K562 (cell line): ENCODE data around the gene EGR2. TPM values are rescaled to one million over a fixed set of nuclear protein-coding genes. Genes with fewer than 3 reads are reported as not detected.

Experiments used
- ATAC-seq: fragments of 200-7000 bp; cut with Tn5 transposase; 3 replicates; pipeline ENCODE4 v1.9.1; 2020; ENCODE audit warnings: moderate library complexity
- BruUV-seq: library from RNA; stranded (reverse); fragments of 400-500 nt; replicated peaks from 2 replicates; lab custom pipeline; 2021; lab: Mats Ljungman, UMichigan
- CTCF ChIA-PET: fragments of 300-600 bp; formaldehyde crosslinking; extraction: SDS; loops from one replicate; lab custom pipeline; 2021; ENCODE audit warnings: low intra/inter-chr PET ratio; lab: Yijun Ruan, JAX
- POLR2A ChIA-PET: fragments of 300-600, 350-650 bp; sonication (Branson Sonifier 250); formaldehyde crosslinking; extraction: SDS; loops from one replicate; lab custom pipeline; 2021; ENCODE audit warnings: antibody characterized with exemption, inconsistent platforms; lab: Yijun Ruan, JAX
- DNase-seq, 4 experiments: peaks; one replicate each; pipeline versions ENCODE4 v3.0.0 to v3.0.0-alpha.2; 2011 to 2018; ENCODE audit warnings: low spot score in 3 of 4, mixed read lengths in 3 of 4; ENCODE audit errors: extremely low read depth in 1 of 4
- FAIRE-seq: peaks from 2 replicates; lab custom pipeline; 2011; peaks lifted over from hg19 to GRCh38; lab: Jason Lieb, UNC
- H2AFZ ChIP-seq: 2 replicates; pipeline ENCODE4 v1.6.0; 2011; ENCODE audit warnings: low read depth, low read length, control low read depth, inconsistent platforms
- H3K27ac ChIP-seq: fragments of 200-600 bp; 3 replicates; pipeline ENCODE4 v1.8.0; 2011; ENCODE audit warnings: low read depth, mild to moderate bottlenecking, control low read depth, inconsistent platforms, low read length, moderate library complexity, mixed read lengths; ENCODE audit errors: extremely low read depth
- H3K27me3 ChIP-seq, 2 experiments: fragments of 300-600 bp in 1 of 2; 2 replicates in 1 of 2; 3 replicates in 1 of 2; pipeline versions ENCODE4 v1.6.0 to v1.8.0; 2011; ENCODE audit warnings: inconsistent platforms in 2 of 2, low read length in 2 of 2, mild to moderate bottlenecking in 1 of 2, mixed read lengths in 1 of 2, moderate library complexity in 1 of 2; ENCODE audit not compliant: control insufficient read depth in 2 of 2, insufficient read depth in 2 of 2
- H3K36me3 ChIP-seq: fragments of 300-600 bp; 3 replicates; pipeline ENCODE4 v1.8.0; 2011; ENCODE audit warnings: mild to moderate bottlenecking, low read length, inconsistent platforms; ENCODE audit not compliant: control insufficient read depth, insufficient read depth
- H3K4me1 ChIP-seq, 2 experiments: fragments of 200-600 bp in 1 of 2; replicated peaks in 1 of 2; 2 replicates in 1 of 2; 3 replicates in 1 of 2; pipeline versions ENCODE4 v1.5.1 to v1.8.0; 2011; ENCODE audit warnings: inconsistent platforms in 2 of 2, low read length in 2 of 2, mild to moderate bottlenecking in 1 of 2, mixed read lengths in 1 of 2, moderate library complexity in 1 of 2; ENCODE audit not compliant: control insufficient read depth in 2 of 2, insufficient read depth in 2 of 2
- H3K4me2 ChIP-seq: 2 replicates; pipeline ENCODE4 v1.6.1; 2011; ENCODE audit warnings: low read length, control low read depth, inconsistent platforms, mixed read lengths; ENCODE audit not compliant: insufficient read depth
- H3K4me3 ChIP-seq: fragments of 200-600 bp; sonication (generic), shearing (Covaris generic); 2 replicates; pipeline ENCODE4 v1.5.1; 2016; ENCODE audit warnings: control low read depth, inconsistent platforms
- H3K79me2 ChIP-seq: fragments of 200-600 bp; 3 replicates; pipeline ENCODE4 v1.8.0; 2011; ENCODE audit warnings: low read length, inconsistent platforms; ENCODE audit not compliant: control insufficient read depth, insufficient read depth
- H3K9ac ChIP-seq, 2 experiments: 2 replicates each; pipeline versions ENCODE4 v1.6.0 to v1.6.1; 2011; ENCODE audit warnings: low read depth in 2 of 2, low read length in 2 of 2, control low read depth in 1 of 2, inconsistent platforms in 1 of 2, mild to moderate bottlenecking in 1 of 2, mixed read lengths in 1 of 2; ENCODE audit not compliant: insufficient read depth in 1 of 2
- H3K9me1 ChIP-seq: one replicate; pipeline ENCODE4 v1.6.0; 2011; ENCODE audit warnings: inconsistent platforms, mild to moderate bottlenecking, low read length, moderate library complexity; ENCODE audit not compliant: control insufficient read depth, insufficient read depth
- H3K9me3 ChIP-seq: replicated peaks from 2 replicates; pipeline ENCODE4 v1.5.1; 2011; ENCODE audit warnings: low read depth, low read length, inconsistent platforms; ENCODE audit not compliant: control insufficient read depth, insufficient read depth
- H4K20me1 ChIP-seq: replicated peaks from 2 replicates; pipeline ENCODE4 v1.6.1; 2011; ENCODE audit warnings: low read length, inconsistent platforms, mixed read lengths; ENCODE audit not compliant: control insufficient read depth, insufficient read depth
- E2F6 ChIP-seq, 2 experiments: IDR thresholded peaks; 2 replicates each; pipeline ENCODE4 v1.6.1; 2011; ENCODE audit warnings: borderline replicate concordance in 1 of 2, control low read depth in 1 of 2, low read depth in 1 of 2, low read length in 1 of 2, mild to moderate bottlenecking in 1 of 2, mixed read lengths in 1 of 2, moderate library complexity in 1 of 2; ENCODE audit not compliant: insufficient read depth in 1 of 2, insufficient read length in 1 of 2, poor library complexity in 1 of 2, severe bottlenecking in 1 of 2; ENCODE audit errors: extremely low read depth in 1 of 2
- ETV1 ChIP-seq: fragments of 450-650 bp; conservative IDR thresholded peaks from 2 replicates; pipeline ENCODE4 v1.6.1; 2016; ENCODE audit warnings: missing genetic modification characterization, control low read depth, low read depth, missing compliant biosample characterization
- FOXP1 ChIP-seq: sonication (generic); formaldehyde crosslinking; IDR thresholded peaks from 2 replicates; pipeline ENCODE4 v1.8.0; 2022; ENCODE audit warnings: mild to moderate bottlenecking, missing genetic modification reagents
- GTF2E2 ChIP-seq: fragments of 200-800 bp; sonication (Bioruptor generic); IDR thresholded peaks from 2 replicates; pipeline ENCODE4 v1.6.1; 2016; ENCODE audit warnings: missing genetic modification characterization, missing compliant biosample characterization
- HMGN3 ChIP-seq: IDR thresholded peaks from 2 replicates; pipeline ENCODE4 v1.6.1; 2011; ENCODE audit warnings: borderline replicate concordance, low read depth, mild to moderate bottlenecking, mixed read lengths, low read length; ENCODE audit not compliant: insufficient read length; ENCODE audit errors: extremely low read depth
- HNRNPK ChIP-seq: fragments of 200-400 bp; formaldehyde crosslinking; IDR thresholded peaks from one replicate; pipeline ENCODE4 v1.6.1; 2018; ENCODE audit warnings: mild to moderate bottlenecking, low read depth, low read length; ENCODE audit not compliant: poor library complexity, severe bottlenecking
- WGBS: fragments of 100-300 bp; shearing (Covaris generic); methylation state at CpG from one replicate; pipeline ENCODE4 v1.1.6; 2016; ENCODE audit warnings: low coverage, mixed read lengths; ENCODE audit not compliant: insufficient coverage; ENCODE audit errors: missing lambda C conversion rate; 5-methylcytosine and 5-hydroxymethylcytosine counted together
- in situ Hi-C: fragments of 300-500 bp; cut with MboI; formaldehyde crosslinking; loops from 4 replicates; pipeline ENCODE4 v1.15.0; 2018; ENCODE audit warnings: inconsistent platforms, mixed read lengths
- intact Hi-C: fragments of 100-400 bp; cut with micrococcal nuclease; formaldehyde crosslinking; loops from 2 replicates; pipeline ENCODE4 v1.14.2; 2022
- polyA plus RNA-seq, 8 experiments: library from polyadenylated mRNA; depleted of rRNA in 4 of 8; stranded (reverse) in 5 of 8; unstranded in 3 of 8; fragments of >200 nt; fragmentation: Nextera tagmentation in 2 of 8; fragmentation: Illumina TruSeq in 1 of 8; extraction: Ambion mirVana in 2 of 8; extraction: Trizol in 1 of 8; gene quantifications; 2 replicates each; pipeline versions ENCODE4 v1.2.1 to v1.2.3, GENCODE V29; 2011 to 2014; ENCODE audit warnings: inconsistent platforms in 1 of 8, missing spikeins in 1 of 8
- total RNA-seq, 7 experiments: library from RNA; depleted of rRNA in 6 of 7; stranded (reverse); fragments of >200 nt in 6 of 7; fragmentation: Illumina TruSeq in 2 of 7; extraction: Trizol in 2 of 7; gene quantifications; 2 replicates each; pipeline versions ENCODE4 v1.2.1 to v1.2.3, GENCODE V29; 2011 to 2021; ENCODE audit warnings: low replicate concordance in 1 of 7
- TF ChIP-seq, protein P1 (sequence below): sonication (generic); formaldehyde crosslinking; IDR thresholded peaks from 2 replicates; pipeline ENCODE4 v1.9.0; 2022; ENCODE audit warnings: mild to moderate bottlenecking, missing genetic modification reagents
- TF ChIP-seq, protein P2 (sequence below): fragments of 450-650 bp; IDR thresholded peaks from one replicate; pipeline ENCODE4 v1.6.1; 2018; ENCODE audit warnings: mild to moderate bottlenecking, moderate library complexity; ENCODE audit not compliant: partially characterized antibody

EGR2 gene
- total and polyA plus RNA-seq, 9 of the 15 experiments (the other 6 are each of a cell fraction or from before 2014, with no cell fraction given), result 0.08 to 0.18 (median 0.12) TPM; not detected in 4

GRCh38 chr10:62764011-62764410, 52.2 kb downstream of the EGR2 start:
- FAIRE-seq (no peak), DNase-seq (no peak), ATAC-seq (no peak)
- H3K9ac ChIP-seq, result no peak overlapping the region
- H3K9me3 ChIP-seq, result no peaks in the 10 kb centered on the region
- no peaks in the 10 kb centered on the region for H4K20me1 ChIP-seq
- H3K36me3 ChIP-seq, result no peaks in the 10 kb centered on the region
- ChIA-PET CTCF (no interaction called here), POLR2A (interaction anchor here (0.5 kb wide), 1 partner anchor 53 kb away, joined by 3 read pairs; no protein-coding TSS in a partner anchor)
- no peak overlapping the region for H3K4me2 ChIP-seq
- intact Hi-C loops, result no loop called here
- no peaks in the 10 kb centered on the region; a peak in 1 of 5 replicates for H3K4me1 ChIP-seq
- TF ChIP-seq, protein P1, sequence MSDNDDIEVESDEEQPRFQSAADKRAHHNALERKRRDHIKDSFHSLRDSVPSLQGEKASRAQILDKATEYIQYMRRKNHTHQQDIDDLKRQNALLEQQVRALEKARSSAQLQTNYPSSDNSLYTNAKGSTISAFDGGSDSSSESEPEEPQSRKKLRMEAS (CRISPR knock-in tag), result no peak
- TF ChIP-seq GTF2E2 (tag), result no peak
- no peak for TF ChIP-seq FOXP1
- no peak for TF ChIP-seq ETV1 (tag)
- TF ChIP-seq E2F6 (IDR thresholded peaks at IDR 0.05; ENCODE audit: borderline replicate concordance in 1 of 2, extremely low read depth in 1 of 2, insufficient read depth in 1 of 2, insufficient read length in 1 of 2, low read depth in 1 of 2, low read length in 1 of 2, poor library complexity in 1 of 2, severe bottlenecking in 1 of 2), result no peak
- no peak for TF ChIP-seq HNRNPK
- TF ChIP-seq, protein P2, sequence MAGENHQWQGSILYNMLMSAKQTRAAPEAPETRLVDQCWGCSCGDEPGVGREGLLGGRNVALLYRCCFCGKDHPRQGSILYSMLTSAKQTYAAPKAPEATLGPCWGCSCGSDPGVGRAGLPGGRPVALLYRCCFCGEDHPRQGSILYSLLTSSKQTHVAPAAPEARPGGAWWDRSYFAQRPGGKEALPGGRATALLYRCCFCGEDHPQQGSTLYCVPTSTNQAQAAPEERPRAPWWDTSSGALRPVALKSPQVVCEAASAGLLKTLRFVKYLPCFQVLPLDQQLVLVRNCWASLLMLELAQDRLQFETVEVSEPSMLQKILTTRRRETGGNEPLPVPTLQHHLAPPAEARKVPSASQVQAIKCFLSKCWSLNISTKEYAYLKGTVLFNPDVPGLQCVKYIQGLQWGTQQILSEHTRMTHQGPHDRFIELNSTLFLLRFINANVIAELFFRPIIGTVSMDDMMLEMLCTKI, result no peak
- TF ChIP-seq HMGN3, result no peak
- in situ Hi-C loops, result no loop called here
- H2AFZ ChIP-seq, result no peak overlapping the region
- H3K4me3 ChIP-seq, result no peak overlapping the region
- no peak overlapping the region for H3K27ac ChIP-seq
- H3K27me3 ChIP-seq, result peaks cover 3 to 11% of the 10 kb centered on the region in 2 experiments; a peak in 4 of 5 replicates
- BruUV-seq, result no TSS peak
- 3% methylated on average over 4 of the region's 4 CpGs for WGBS
- no peaks in the 10 kb centered on the region for H3K79me2 ChIP-seq
- H3K9me1 ChIP-seq, result no peaks in the 10 kb centered on the region
